HG02759 (cell line): Measurements from ENCODE around the gene TRIP12.
A peak's percentile ranks its signal among the peaks of the same experiment; 100 is the strongest.
"Not testable (repeated sequence)": the region's sequence is repeated elsewhere in the genome, so short reads cannot be mapped to it uniquely, and the experiment has no call there.

Experiments
- ATAC-seq: cut with Tn5 transposase; IDR thresholded peaks from one replicate; pipeline ENCODE4 v1.9.1; 2021; ENCODE audit warnings: mild to moderate bottlenecking, moderate library complexity; ENCODE audit not compliant: unreplicated experiment

TRIP12 gene

DNA sequence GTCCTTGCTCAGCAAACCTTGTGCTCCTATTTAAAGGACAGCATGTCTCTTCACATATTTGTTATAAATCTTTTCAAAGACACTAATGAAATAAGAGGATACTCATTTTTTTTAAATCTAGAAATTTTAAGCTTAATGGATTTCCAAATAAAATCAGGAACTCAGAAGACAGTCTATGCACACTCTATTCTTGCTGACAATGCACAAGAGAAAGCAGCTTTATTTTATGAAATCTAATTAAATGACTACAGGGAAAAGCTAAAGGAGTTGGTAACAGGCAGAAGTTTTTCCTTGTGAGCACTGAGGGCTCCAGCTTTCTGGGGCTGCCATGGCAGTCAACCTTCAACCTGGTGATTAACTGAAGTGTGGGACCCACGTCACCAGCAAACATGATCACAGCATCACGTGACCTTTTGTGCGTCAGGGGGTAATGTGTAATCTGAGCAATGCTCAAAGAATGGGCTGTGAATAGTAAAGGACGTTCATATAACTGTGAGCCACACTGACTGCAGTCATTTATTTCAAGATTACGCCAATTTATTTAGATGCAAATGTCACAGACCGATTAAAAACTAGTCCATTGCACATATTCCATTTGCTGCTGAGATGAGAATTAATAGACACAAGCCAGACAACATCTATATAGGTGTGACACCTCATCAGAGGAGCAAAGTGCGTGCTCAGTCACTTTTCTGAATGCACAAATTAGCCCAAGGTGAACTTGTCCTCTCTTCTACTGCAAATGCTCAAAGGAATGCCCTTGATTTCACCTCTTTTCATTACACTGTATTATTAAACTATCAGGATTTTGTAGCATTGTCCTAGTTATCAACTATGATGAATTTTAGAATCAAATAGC is 195.9 kb downstream of the TRIP12 start:
- ATAC-seq, result no peak

DNA sequence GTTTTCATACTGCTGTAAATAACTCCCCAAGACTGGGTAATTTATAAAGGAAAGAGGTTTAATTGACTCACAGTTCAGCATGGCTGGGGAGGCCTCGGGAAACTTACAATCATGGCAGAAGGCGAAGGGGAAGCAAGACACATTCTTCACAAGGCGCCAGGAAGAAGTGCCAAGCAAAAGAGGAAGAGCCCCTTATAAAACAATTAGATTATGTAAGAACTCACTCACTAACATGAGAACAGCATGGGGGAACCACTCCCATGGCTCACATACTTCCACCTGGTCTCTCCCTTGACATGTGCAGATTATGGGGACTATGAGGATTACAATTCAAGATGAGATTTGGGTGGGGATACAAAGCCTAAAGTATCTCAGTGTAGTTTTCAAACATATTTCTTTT is 198.6 kb downstream of the TRIP12 start:
- not testable (repeated sequence) for ATAC-seq

- ATAC-seq, result no peak
These were observed 201.7 kb downstream of the TRIP12 start for GRCh38 chr2:229719926-229720647.

GRCh38 chr2:229718057-229718456 is 203.8 kb downstream of the TRIP12 start:
- ATAC-seq, result no peak

DNA sequence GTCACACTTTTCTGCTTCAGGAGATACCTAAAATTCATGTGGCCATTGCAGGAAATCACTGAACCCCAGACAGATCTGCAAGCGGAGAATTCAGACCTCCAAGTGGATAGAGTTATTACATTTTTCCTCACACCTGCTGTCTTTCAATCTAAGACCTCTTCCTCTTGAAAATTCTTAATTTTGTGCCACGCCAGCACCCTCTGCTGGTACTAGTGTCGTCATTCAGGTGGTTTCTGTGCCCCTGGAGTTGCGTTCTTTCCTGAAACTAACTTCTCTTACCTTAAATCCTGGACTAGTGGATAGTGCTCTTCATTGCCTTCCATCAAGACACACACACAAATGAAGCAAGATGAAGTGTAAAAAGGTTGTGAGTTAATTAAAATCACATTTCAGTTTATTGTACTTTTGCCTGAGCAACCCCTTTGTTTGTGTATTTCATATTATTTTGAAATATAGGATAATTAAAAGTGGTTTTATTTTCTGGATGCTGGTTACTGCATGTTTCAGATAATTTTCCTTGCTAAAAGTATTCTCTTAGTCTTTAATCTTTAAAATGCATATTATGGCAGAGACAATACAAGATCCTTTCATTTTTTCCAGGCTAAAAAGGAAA is 205.8 kb downstream of the TRIP12 start:
- no peak for ATAC-seq

DNA sequence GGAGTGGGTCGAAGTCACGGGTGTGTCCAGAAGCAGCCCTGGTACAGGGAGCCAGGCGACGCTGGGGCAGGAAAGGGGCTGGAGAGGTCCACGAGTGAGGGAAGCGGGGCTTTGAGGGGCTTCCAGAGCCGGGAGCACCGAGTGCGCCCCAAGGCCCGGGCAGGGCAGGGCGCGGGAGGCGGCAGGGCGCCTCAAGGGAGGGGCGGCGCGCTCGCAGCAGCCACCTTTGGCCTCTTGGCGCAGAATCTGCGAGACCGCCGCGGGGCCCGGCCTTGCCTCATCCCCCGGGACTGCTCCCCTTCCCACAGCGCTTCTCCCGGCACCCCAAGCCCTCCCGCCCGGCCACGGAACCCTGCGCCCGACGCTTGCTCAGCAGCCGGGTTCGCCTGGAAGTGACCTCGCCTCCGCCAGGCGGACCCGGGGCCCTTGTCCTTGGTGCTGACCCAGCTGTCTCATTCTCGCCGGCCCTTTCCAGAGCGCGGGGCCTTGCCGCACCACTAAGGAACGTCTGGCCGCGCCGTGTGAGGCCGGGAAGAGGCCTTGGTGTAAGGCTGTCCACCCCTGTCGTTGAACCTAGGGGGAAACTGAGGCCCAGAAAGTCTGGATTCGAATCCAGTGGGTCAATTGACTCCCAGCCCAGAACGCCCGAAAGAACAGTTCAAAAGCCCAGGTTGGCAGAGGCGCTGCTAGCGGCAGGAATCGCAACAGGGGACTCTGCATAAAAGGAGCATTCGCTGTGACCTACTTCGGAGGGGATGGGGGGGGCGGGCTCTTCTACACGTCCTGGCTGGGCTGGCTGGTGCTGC is 206.9 kb downstream of the TRIP12 start:
- ATAC-seq, result peak; percentile 37

DNA sequence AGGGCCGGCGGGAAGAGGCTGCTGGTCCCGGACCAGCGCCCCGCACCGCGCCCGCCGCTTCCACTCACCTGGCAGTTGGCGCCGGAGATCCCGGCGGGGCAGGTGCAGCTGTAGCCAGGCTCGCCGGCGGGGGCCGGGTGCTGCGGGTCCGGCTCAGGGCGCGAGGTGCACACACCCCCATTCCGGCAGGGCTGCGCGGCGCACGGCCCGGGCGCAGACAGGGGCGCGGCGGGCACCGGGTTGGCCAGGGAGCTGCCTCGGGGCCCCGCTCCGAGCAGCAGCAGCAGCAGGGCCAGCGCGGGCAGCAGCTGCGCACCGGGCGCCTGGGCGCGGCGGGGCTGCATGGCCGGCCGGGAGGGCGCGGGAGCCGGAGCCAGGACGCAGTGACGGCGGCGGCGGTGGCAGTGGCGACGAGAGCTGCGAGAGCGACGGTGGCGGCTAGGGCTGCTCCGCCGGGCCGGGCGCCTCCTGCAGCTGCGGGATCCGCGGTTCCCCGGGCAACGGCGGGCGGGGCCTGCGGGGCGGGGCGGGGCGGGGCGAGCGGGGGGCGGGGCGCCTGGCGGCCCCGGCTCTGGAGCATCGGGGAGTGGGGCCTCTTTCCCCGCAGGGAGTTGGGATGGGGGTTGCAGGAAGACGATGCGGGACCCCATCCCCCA is 207.6 kb downstream of the TRIP12 start, which contains the start of gene DNER:
Gene DNER, minus strand, starts transcription at position 476 of the 656 bp plus-strand sequence. Its CDS starts 132 bp downstream, at position 344.
- peak; percentile 80 for ATAC-seq
